Esophagus squamous epithelium (tissue), 5 donors: ENCODE data around the gene GLRA3. TPM values are rescaled to one million over a fixed set of nuclear protein-coding genes. Genes with fewer than 3 reads are reported as not detected.
A peak's percentile ranks its signal among the peaks of the same experiment; 100 is the strongest.
"Not testable (repeated sequence)": the region's sequence is repeated elsewhere in the genome, so short reads cannot be mapped to it uniquely, and the experiment has no call there.

ENCODE experiments used
- DNase-seq: peaks from one replicate; lab custom pipeline; 2025; lab: John Stamatoyannopoulos, UW
- H3K27ac ChIP-seq, 4 donors: fragments of 200-600 bp; sonication (generic); one replicate each; pipeline ENCODE4 v1.5.1; 2016 to 2019; ENCODE audit warnings: mild to moderate bottlenecking in 1 of 4
- H3K27me3 ChIP-seq, 4 donors: fragments of 200-600 bp; sonication (generic); 1 replicate in 3 of 4; 2 replicates in 1 of 4; pipeline versions ENCODE4 v1.5.1 to v1.6.0; 2017 to 2021; ENCODE audit warnings: antibody characterized with exemption in 1 of 4
- H3K36me3 ChIP-seq, 3 donors: fragments of 200-600 bp; sonication (generic); one replicate each; pipeline ENCODE4 v1.5.1; 2016 to 2019
- H3K4me1 ChIP-seq, 3 donors: fragments of 200-600 bp; sonication (generic); one replicate each; pipeline ENCODE4 v1.5.1; 2017 to 2019
- H3K4me3 ChIP-seq, 4 donors: fragments of 200-600 bp; sonication (generic); 1 replicate in 3 of 4; 2 replicates in 1 of 4; pipeline ENCODE4 v1.5.1; 2016 to 2019; ENCODE audit warnings: mild to moderate bottlenecking in 2 of 4, moderate library complexity in 1 of 4
- H3K9me3 ChIP-seq, 3 donors: fragments of 200-600 bp; sonication (generic); one replicate each; pipeline ENCODE4 v1.5.1; 2016 to 2019
- CTCF ChIP-seq, 6 experiments: fragments of 450-650 bp in 4 of 6; fragments of 200-600 bp in 2 of 6; sonication (generic) in 2 of 6; IDR thresholded peaks; one replicate each; pipeline ENCODE4 v1.5.1; 2016 to 2019; ENCODE audit warnings: antibody characterized with exemption in 6 of 6, mild to moderate bottlenecking in 4 of 6, moderate library complexity in 4 of 6
- POLR2A ChIP-seq, 4 donors: fragments of 450-650 bp; IDR thresholded peaks; one replicate each; pipeline ENCODE4 v1.6.1; 2017; ENCODE audit warnings: antibody characterized with exemption in 4 of 4, mild to moderate bottlenecking in 4 of 4, moderate library complexity in 3 of 4
- WGBS, 2 donors: methylation state at CpG; one replicate each; pipeline ENCODE4 v1.1.5; 2018; 5-methylcytosine and 5-hydroxymethylcytosine counted together
- intact Hi-C: fragments of 100-400 bp; cut with DNase I; formaldehyde crosslinking; loops from one replicate; pipeline ENCODE4 v1.15.0; 2022
- total RNA-seq, 4 donors: library from RNA; depleted of rRNA; stranded (reverse); fragments of >200 nt; gene quantifications; one replicate each; pipeline ENCODE4 v1.1.0, GENCODE V29; 2016
- donor health status: DM: yes; HTN: yes; CAD: no.

The GLRA3 gene
- total RNA-seq, 4 donors from 2014 or later, result not detected

GRCh38 chr4:174646326-174646725 is 182.7 kb downstream of the GLRA3 start:
- TF ChIP-seq POLR2A (IDR thresholded peaks at IDR 0.05) (no peak), CTCF (IDR thresholded peaks at IDR 0.05) (no peak)
- no peaks in the 10 kb centered on the region for H3K4me1 ChIP-seq
- no peak overlapping the region for H3K27ac ChIP-seq
- H3K9me3 ChIP-seq, result no peaks in the 10 kb centered on the region
- no peak for DNase-seq
- no peak overlapping the region for H3K4me3 ChIP-seq
- no peaks in the 10 kb centered on the region for H3K27me3 ChIP-seq
- H3K36me3 ChIP-seq, result no peaks in the 10 kb centered on the region
- intact Hi-C loops, result no loop called here
- WGBS, 2 donors, result 25 to 38% methylated on average over 1 of the region's 1 CpG

- Histone ChIP-seq H3K9me3 (no peaks in the 10 kb centered on the region), H3K27ac (no peak overlapping the region), H3K4me3 (no peak overlapping the region), H3K4me1 (no peaks in the 10 kb centered on the region), H3K36me3 (no peaks in the 10 kb centered on the region), H3K27me3 (no peaks in the 10 kb centered on the region)
- no peak for DNase-seq
- intact Hi-C loops, result no loop called here
- no peak for TF ChIP-seq POLR2A (IDR thresholded peaks at IDR 0.05)
- no peak for TF ChIP-seq CTCF (IDR thresholded peaks at IDR 0.05)
These were observed 188.9 kb downstream of the GLRA3 start for GRCh38 chr4:174640146-174640545.

- H3K36me3 ChIP-seq, result no peaks in the 10 kb centered on the region
- WGBS, 2 donors, result 90 to 100% methylated on average over 1 of the region's 1 CpG
- intact Hi-C loops, result loop anchor here (5.0 kb wide), 1 partner anchor 268 kb away; no protein-coding TSS in a partner anchor
- H3K4me3 ChIP-seq, result no peak overlapping the region
- TF ChIP-seq CTCF (IDR thresholded peaks at IDR 0.05) (no peak), POLR2A (IDR thresholded peaks at IDR 0.05) (no peak)
- peaks cover 0 to 13% (median 0%) of the 10 kb centered on the region in 3 donors for H3K4me1 ChIP-seq
- no peak overlapping the region for H3K27ac ChIP-seq
- H3K9me3 ChIP-seq, result no peaks in the 10 kb centered on the region
- DNase-seq, result no peak
- H3K27me3 ChIP-seq, result no peaks in the 10 kb centered on the region
These were observed 193.3 kb downstream of the GLRA3 start for GRCh38 chr4:174635732-174636131.

GRCh38 chr4:174633399-174633798 is 195.6 kb downstream of the GLRA3 start:
- 88 to 100% methylated on average over 1 of the region's 1 CpG for WGBS, 2 donors
- DNase-seq, result no peak
- no peak overlapping the region for H3K27ac ChIP-seq
- H3K27me3 ChIP-seq, result no peaks in the 10 kb centered on the region
- no peak overlapping the region for H3K4me3 ChIP-seq
- no peaks in the 10 kb centered on the region for H3K9me3 ChIP-seq
- TF ChIP-seq CTCF (IDR thresholded peaks at IDR 0.05) (no peak), POLR2A (IDR thresholded peaks at IDR 0.05) (no peak)
- intact Hi-C loops, result no loop called here
- no peaks in the 10 kb centered on the region for H3K36me3 ChIP-seq
- peaks cover 0 to 31% (median 0%) of the 10 kb centered on the region in 3 donors for H3K4me1 ChIP-seq

GRCh38 chr4:174631901-174632758 is 196.9 kb downstream of the GLRA3 start:
- 32 to 34% methylated on average over 2 of the region's 2 CpGs for WGBS, 2 donors
- Histone ChIP-seq H3K9me3 (no peaks in the 10 kb centered on the region), H3K36me3 (no peaks in the 10 kb centered on the region), H3K4me3 (no peak overlapping the region), H3K27me3 (no peaks in the 10 kb centered on the region), H3K27ac (peak overlapping the region in 1 of 4 donors; percentile 21), H3K4me1 (peaks cover 0 to 36% (median 0%) of the 10 kb centered on the region in 3 donors)
- no peak for DNase-seq
- intact Hi-C loops, result no loop called here
- TF ChIP-seq CTCF (IDR thresholded peaks at IDR 0.05) (peak; percentile 49 to 78 (median 65)), POLR2A (IDR thresholded peaks at IDR 0.05) (no peak)

GRCh38 chr4:174629907-174630450 is 199.1 kb downstream of the GLRA3 start:
- H3K36me3 ChIP-seq, H3K9me3 ChIP-seq, intact Hi-C loops, H3K4me3 ChIP-seq, H3K27me3 ChIP-seq, DNase-seq: not testable (repeated sequence)
- Histone ChIP-seq H3K27ac (peak overlapping the region in 3 of 4 donors; percentile 15 to 72 (median 51)), H3K4me1 (peaks cover 0 to 36% (median 0%) of the 10 kb centered on the region in 3 donors)
- 65 to 88% methylated on average over 1 to 2 of the region's 2 CpGs for WGBS, 2 donors
